ENCODE results near the gene ERCC4.

GRCh38 chr16:13935408-13935807, 15.5 kb downstream of the ERCC4 start:
- TF ChIP-seq FOSL2 (IDR thresholded peaks at IDR 0.05) (no peak), FOSL2 (CRISPR knock-in tag; IDR thresholded peaks at IDR 0.05) (no peak), POLR2A (IDR thresholded peaks at IDR 0.05; ENCODE audit: low read length) (no peak), REST (IDR thresholded peaks at IDR 0.05) (no peak), EP300 (IDR thresholded peaks at IDR 0.05) (no peak), CTCF (IDR thresholded peaks at IDR 0.05) (peak; percentile 32; the same call in 2 of the 3 replicates), E2F6 (IDR thresholded peaks at IDR 0.05; ENCODE audit: borderline replicate concordance, low read depth) (no peak), NR3C1 (IDR thresholded peaks at IDR 0.05) (no peak)
